ENCODE results near the gene SNRNP27.
"Not testable (repeated sequence)": the region's sequence is repeated elsewhere in the genome, so short reads cannot be mapped to it uniquely, and the experiment has no call there.

Gene SNRNP27

DNA sequence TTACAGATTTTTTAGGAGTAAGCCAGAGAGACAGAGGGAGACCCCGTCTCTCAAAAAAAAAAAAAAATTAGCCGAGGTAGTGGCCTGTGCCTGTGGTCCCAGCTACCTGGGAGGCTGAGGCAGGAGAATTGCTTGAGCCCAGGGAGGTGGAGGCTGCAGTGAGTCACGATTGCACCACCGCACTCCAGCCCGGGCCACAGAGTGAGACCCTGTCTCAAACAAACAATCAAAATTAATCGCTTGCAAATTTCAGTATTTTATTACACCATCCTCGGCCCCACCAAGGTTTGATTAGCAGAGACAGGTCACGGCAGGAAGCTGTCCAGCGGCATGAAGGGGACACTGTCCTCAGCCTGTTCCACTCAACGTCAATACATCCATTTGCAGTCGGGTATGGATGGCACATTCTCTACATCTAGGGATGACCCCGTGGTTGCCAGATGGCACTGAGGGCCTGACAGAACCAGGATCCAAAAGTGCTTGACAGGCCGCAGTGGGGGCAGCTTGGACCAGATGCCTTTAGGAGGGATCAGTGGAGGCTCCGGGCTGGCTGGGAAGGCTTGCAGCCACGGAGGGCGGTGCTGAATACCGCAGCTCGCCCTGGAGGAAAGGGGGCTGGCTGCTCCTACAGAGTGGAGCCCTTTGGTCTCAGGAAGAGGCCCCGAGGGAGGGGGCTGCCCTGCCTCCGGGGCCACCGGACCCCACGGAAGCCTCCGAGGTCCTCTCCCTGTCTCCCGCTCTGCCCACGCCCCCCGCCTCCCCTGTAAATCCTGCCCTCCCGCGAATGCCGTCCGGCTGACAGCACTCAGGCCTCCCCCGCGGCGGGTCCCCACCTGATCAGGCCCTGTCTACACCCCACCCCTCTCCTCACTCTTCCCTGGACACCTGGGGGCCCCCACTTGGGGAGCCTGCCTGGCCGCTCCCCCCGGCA is 54.5 kb downstream of the SNRNP27 start:
- FAIRE-seq, result no peak

DNA sequence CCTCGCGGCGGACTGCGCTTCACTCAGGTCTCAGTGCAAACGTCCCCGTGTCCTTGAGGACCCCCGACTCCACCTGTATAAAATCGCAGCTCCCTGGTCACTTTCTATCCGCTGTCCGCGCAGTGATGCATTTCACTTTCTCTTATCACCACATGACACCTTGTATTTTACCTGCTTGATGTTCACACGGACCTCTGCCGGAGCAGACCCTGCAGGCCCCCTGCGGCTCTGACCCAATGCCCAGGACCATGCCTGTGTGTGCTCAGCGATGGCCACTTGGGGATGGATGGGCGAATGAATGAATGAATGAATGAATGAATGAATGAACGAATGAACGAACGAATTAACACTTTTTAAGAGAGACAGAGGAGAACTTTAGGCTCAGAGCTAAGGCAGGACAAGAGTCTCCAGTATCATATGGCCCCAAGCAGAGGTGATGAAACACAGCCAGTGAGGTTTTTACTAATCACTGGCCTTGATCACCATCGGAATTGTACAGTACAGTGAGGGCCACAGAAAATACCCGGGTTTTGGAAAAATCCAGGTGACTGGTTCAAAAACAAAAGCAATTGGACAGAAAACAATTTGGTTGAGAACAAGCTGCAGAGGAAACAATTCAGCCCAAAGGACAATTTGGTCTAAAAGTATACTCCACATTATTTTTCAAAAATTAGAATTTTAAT is 55.3 kb downstream of the SNRNP27 start:
- FAIRE-seq, result no peak

DNA sequence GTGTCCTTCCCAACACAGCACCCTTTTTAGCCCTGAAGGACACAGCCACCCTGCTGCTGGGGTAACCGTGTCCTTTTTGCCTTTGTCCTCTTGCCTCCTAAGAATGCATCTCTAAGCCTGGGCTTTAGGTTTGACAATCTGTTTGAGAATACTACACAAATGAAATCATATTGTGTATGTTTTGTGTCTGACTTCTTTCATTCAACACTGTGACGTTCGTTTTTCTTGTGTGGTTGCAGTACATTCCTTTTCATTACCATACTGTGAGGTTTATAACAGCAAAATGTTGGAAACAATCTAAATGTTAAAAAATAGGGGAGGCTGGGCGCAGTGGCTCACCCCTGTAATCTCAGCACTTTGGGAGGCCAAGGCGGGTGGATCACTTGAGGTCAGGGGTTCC is 56.5 kb downstream of the SNRNP27 start:
- FAIRE-seq, result no peak

DNA sequence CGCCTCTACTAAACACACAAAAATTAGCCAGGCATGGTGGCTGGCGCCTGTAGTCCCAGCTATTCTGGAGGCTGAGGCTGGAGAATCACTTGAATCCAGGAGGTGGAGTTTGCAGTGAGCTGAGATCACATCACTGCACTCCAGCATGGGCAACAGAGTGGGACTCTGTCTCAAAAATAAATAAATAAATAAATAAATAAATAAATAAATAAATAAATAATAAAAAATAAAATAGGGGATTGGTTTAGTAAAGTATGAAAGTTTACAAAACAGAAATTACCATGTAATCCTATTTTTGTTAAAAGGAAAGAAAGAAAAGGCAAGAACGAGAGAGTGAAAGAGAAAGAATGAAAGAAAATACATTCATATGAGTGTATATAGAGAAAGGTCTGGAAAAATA is 56.9 kb downstream of the SNRNP27 start:
- not testable (repeated sequence) for FAIRE-seq

DNA sequence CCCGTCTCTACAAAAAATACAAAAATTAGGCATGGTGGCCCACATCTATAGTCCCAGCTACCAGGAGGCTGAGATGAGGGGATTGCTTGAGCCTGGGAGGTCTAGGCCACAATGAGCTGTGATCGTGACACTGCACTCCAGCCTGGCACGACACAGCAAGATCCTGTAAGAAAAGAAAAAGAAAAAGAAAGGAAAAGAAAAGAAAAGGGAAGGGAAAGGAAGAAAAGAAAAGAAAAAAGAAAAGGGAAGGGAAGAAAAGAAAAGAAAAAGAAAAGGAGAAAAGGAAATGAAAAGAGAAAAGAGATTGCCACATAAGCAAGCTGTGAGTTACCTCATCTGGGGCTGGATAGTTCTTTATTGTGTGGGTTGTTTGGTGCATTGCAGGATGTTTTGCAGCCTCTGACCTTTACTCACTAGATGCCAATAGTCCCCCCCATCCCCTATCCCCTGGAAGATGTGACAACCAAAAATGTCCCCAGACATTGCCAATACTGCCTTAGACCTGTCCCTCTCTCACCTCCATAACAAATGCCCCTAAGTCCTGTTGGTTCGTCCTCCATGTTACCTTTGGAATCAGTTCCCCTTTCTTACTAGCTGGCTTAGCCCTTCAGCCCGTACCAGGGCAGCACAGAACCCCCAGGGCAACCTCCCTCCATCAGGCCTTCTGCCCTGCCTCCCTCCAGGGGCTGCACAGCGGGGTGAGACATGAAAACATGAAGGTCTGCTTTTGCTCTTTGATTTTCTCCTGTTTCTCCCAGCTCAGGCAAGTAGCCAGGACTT is 58.8 kb downstream of the SNRNP27 start:
- FAIRE-seq, result no peak

DNA sequence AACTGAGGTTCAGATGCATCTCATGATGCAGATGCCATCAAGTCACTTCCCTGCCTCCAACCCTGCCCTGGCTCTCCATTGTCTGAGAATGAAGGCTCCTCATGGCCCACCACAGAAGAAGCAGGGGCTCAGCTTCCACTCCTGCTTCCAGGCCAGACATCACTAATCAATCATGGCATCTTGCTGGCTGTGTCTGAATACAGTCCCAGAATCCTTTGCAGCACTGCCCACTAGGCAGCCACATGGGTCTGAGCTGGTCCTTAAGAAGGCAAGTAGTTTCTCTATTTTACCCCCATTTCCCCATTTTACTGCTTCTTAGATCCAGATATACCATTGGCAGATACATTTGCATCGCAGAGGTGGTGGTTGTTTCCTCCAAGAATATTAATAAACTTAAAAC is 60.3 kb downstream of the SNRNP27 start:
- no peak for FAIRE-seq
